BE2C (cell line): ENCODE measurements around the gene YWHAG.
A peak's percentile ranks its signal among the peaks of the same experiment; 100 is the strongest.

Experiments
- DNase-seq: peaks from one replicate; pipeline ENCODE4 v3.0.0-alpha.2; 2020
- H3K27me3 ChIP-seq: fragments of 250-450 bp; sonication (Bioruptor Pico); 2 replicates; pipeline ENCODE4 v1.5.1; 2020; ENCODE audit warnings: mild to moderate bottlenecking
- H3K36me3 ChIP-seq: fragments of 250-450 bp; sonication (Bioruptor Pico); 2 replicates; pipeline ENCODE4 v1.5.1; 2020; ENCODE audit warnings: mild to moderate bottlenecking
- H3K4me1 ChIP-seq: fragments of 250-450 bp; sonication (Bioruptor Pico); 2 replicates; pipeline ENCODE4 v1.5.1; 2020
- H3K4me3 ChIP-seq: 2 replicates; pipeline ENCODE4 v1.5.1; 2011; ENCODE audit warnings: low read depth, low read length
- H3K9me3 ChIP-seq: fragments of 250-450 bp; sonication (Bioruptor Pico); 2 replicates; pipeline ENCODE4 v1.5.1; 2020
- TF ChIP-seq, protein P1 (sequence below): IDR thresholded peaks from 2 replicates; pipeline ENCODE4 v1.5.1; 2012; ENCODE audit warnings: mild to moderate bottlenecking, low read depth, low read length

YWHAG gene

DNA sequence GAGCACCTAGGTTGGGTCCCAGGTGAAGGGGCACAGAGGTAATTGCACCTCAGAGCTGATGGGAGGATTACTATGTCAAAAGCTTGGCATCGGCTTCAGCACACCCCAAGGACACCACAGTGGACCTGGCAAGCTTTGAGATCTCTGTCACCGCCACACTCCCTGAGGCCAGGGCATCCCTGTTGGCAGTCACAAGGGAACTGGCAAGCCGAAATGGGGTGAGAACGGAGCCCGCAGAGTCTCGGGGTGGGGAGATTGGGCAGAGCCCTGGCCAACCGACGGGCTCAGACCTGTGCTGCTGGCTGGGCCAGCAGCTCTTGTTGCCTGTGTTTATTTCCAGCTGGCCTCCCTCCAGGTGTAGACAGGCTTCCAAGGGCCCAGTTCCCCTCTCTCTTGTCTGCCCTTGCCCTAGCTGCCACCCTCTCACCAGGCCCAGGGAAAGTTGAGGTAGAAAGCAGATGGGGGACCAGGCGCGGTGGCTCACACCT, 53.9 kb downstream of the YWHAG start:
- TF ChIP-seq, protein P1, sequence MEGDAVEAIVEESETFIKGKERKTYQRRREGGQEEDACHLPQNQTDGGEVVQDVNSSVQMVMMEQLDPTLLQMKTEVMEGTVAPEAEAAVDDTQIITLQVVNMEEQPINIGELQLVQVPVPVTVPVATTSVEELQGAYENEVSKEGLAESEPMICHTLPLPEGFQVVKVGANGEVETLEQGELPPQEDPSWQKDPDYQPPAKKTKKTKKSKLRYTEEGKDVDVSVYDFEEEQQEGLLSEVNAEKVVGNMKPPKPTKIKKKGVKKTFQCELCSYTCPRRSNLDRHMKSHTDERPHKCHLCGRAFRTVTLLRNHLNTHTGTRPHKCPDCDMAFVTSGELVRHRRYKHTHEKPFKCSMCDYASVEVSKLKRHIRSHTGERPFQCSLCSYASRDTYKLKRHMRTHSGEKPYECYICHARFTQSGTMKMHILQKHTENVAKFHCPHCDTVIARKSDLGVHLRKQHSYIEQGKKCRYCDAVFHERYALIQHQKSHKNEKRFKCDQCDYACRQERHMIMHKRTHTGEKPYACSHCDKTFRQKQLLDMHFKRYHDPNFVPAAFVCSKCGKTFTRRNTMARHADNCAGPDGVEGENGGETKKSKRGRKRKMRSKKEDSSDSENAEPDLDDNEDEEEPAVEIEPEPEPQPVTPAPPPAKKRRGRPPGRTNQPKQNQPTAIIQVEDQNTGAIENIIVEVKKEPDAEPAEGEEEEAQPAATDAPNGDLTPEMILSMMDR, result no peak
- H3K4me3 ChIP-seq, result no peak overlapping the region
- H3K27me3 ChIP-seq, result no peaks in the 10 kb centered on the region
- peaks cover 5% of the 10 kb centered on the region; the same call in 1 of the 2 replicates for H3K36me3 ChIP-seq
- no peaks in the 10 kb centered on the region; the same call in none of the 2 replicates for H3K4me1 ChIP-seq
- H3K9me3 ChIP-seq, result no peaks in the 10 kb centered on the region
- no peak for DNase-seq

GRCh38 chr7:76303202-76304147, 55.3 kb downstream of the YWHAG start:
- Histone ChIP-seq H3K4me3 (peak overlapping the region; percentile 77), H3K36me3 (peaks cover 5% of the 10 kb centered on the region; the same call in 1 of the 2 replicates), H3K27me3 (no peaks in the 10 kb centered on the region), H3K4me1 (no peaks in the 10 kb centered on the region; the same call in none of the 2 replicates), H3K9me3 (no peaks in the 10 kb centered on the region)
- TF ChIP-seq, protein P1, result no peak
- DNase-seq, result peak; percentile 87

DNA sequence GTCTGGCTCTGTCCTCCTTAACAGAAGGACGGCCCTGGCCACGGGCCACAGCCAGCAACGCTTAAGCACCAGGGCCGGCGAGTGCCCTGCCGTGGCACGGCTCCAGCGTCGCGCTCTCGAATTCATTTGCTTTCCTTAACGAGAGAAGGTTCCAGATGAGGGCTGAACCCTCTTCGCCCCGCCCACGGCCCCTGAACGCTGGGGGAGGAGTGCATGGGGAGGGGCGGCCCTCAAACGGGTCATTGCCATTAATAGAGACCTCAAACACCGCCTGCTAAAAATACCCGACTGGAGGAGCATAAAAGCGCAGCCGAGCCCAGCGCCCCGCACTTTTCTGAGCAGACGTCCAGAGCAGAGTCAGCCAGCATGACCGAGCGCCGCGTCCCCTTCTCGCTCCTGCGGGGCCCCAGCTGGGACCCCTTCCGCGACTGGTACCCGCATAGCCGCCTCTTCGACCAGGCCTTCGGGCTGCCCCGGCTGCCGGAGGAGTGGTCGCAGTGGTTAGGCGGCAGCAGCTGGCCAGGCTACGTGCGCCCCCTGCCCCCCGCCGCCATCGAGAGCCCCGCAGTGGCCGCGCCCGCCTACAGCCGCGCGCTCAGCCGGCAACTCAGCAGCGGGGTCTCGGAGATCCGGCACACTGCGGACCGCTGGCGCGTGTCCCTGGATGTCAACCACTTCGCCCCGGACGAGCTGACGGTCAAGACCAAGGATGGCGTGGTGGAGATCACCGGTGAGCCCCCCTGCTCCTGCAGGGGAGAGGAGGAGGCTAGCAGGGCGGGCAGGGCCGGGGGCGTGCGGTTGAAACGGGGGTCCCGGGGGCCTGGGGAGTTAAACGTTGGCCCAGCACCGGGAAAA, 56.2 kb downstream of the YWHAG start, which contains the start of gene HSPB1:
HSPB1 (plus strand) TSS at position 327 of the 855 bp plus-strand sequence; CDS start at position 367, 40 bp downstream.
- H3K4me1 ChIP-seq, result no peaks in the 10 kb centered on the region; the same call in none of the 2 replicates
- peak; percentile 84 for DNase-seq

GRCh38 chr7:76301000-76301399, 57.8 kb downstream of the YWHAG start:
- DNase-seq, result no peak
- H3K4me1 ChIP-seq, result no peaks in the 10 kb centered on the region; the same call in 1 of the 2 replicates
- TF ChIP-seq, protein P1, result no peak

More for the DNA sequence above, 56.2 kb downstream of the YWHAG start, which contains the start of gene HSPB1:
- no peaks in the 10 kb centered on the region for H3K27me3 ChIP-seq
- TF ChIP-seq, protein P1, result no peak
- no peaks in the 10 kb centered on the region for H3K9me3 ChIP-seq
- peaks cover 5% of the 10 kb centered on the region; the same call in 1 of the 2 replicates for H3K36me3 ChIP-seq
- H3K4me3 ChIP-seq, result peak within 1 kb of the TSS; percentile 77

GRCh38 chr7:76300166-76300731, 58.5 kb downstream of the YWHAG start:
- H3K27me3 ChIP-seq, result no peaks in the 10 kb centered on the region
- no peaks in the 10 kb centered on the region for H3K9me3 ChIP-seq
- no peak overlapping the region for H3K4me3 ChIP-seq
- H3K36me3 ChIP-seq, result peaks cover 5% of the 10 kb centered on the region; the same call in 1 of the 2 replicates
- no peaks in the 10 kb centered on the region; the same call in 1 of the 2 replicates for H3K4me1 ChIP-seq
- no peak for DNase-seq
- TF ChIP-seq, protein P1, result no peak

More at GRCh38 chr7:76301000-76301399, 57.8 kb downstream of the YWHAG start:
- Histone ChIP-seq H3K9me3 (no peaks in the 10 kb centered on the region), H3K27me3 (no peaks in the 10 kb centered on the region), H3K4me3 (no peak overlapping the region), H3K36me3 (peaks cover 5% of the 10 kb centered on the region; the same call in 1 of the 2 replicates)
